HFF-Myc (cell line): ENCODE measurements around the gene LOC128125822.

Source experiments
- DNase-seq: peaks from one replicate; pipeline ENCODE4 v3.0.0-alpha.2; 2011; ENCODE audit warnings: low read depth; ENCODE audit errors: extremely low read depth
- H3K4me3 ChIP-seq: replicated peaks from 2 replicates; pipeline ENCODE4 v1.5.1; 2011; ENCODE audit warnings: low read depth, mild to moderate bottlenecking, control low read depth, low read length
- CTCF ChIP-seq: IDR thresholded peaks from 2 replicates; pipeline ENCODE4 v1.5.1; 2012; ENCODE audit warnings: mild to moderate bottlenecking, low read depth, low read length, control low read depth; ENCODE audit errors: missing control alignments

The LOC128125822 gene

DNA sequence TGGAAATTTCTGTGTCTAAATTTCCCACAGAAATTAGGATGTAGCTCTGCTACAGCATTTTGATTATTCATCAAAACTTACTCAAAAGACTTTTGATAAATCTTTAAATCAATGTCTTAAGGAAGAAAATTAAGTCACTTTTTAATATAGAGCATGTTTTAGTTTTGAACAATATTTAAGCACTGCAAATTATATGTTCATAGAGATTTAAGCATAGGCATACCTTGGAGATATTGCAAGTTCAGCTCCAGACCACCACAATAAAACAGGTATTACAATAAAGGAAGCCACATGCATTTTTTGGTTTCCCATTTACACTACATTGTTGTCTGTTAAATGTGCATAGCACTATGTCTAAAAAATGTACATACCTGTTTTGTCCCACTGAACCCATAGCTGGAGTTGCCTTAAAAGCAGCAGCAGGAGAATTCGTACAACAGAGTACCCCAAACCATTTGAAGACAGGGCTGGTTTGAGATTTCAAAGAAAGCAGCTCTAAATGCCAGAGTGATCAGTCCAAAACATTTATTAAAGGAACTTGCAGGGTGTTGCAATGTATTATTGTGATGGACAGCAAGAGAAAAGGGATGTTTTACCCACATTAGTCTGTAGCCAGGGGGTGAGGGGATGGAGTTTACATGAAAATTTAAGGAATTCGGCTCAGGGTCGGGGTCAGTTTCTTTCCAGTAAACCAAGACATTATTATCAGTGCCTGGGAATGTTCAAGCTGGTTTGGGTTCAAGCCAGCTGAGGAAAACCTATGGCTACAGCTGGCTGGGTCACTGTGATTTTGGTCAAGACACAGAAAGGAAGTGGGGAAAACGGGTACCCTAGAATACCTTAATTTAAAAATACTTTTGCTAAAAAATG lies 6.3 kb upstream of the LOC128125822 start:
- no peak for TF ChIP-seq CTCF
- no peak for DNase-seq
- H3K4me3 ChIP-seq, result no peak overlapping the region

DNA sequence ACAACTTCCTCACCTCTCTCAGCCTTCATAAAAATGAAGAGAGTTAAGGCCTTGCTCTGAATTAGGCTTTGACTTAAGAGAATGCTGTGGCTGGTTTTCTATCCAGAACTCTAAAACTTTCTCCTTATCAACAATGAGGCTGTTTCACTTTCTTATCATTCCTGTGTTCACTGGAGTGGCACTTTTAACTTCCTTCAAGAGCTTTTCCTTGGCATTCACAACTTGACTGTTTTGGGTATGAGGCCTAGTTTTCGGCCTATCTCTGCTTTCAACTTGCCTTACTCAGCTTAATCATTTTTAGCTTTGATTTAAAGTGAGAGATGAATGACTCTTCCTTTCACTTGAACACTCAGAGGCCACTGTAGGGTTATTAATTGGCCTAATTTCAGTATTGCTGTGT lies 4.3 kb upstream of the LOC128125822 start:
- no peak for DNase-seq
- TF ChIP-seq CTCF, result no peak
- H3K4me3 ChIP-seq, result no peak overlapping the region

- H3K4me3 ChIP-seq, result peak overlapping the region; percentile 86
- DNase-seq, result peak; percentile 16
- no peak for TF ChIP-seq CTCF
Measured at GRCh38 chr6:63571361-63572043, 778 bp upstream of the LOC128125822 start.

- no peak for DNase-seq
- peak overlapping the region; percentile 86 for H3K4me3 ChIP-seq
- no peak for TF ChIP-seq CTCF
Measured at GRCh38 chr6:63572747-63573075, 431 bp downstream of the LOC128125822 start.

DNA sequence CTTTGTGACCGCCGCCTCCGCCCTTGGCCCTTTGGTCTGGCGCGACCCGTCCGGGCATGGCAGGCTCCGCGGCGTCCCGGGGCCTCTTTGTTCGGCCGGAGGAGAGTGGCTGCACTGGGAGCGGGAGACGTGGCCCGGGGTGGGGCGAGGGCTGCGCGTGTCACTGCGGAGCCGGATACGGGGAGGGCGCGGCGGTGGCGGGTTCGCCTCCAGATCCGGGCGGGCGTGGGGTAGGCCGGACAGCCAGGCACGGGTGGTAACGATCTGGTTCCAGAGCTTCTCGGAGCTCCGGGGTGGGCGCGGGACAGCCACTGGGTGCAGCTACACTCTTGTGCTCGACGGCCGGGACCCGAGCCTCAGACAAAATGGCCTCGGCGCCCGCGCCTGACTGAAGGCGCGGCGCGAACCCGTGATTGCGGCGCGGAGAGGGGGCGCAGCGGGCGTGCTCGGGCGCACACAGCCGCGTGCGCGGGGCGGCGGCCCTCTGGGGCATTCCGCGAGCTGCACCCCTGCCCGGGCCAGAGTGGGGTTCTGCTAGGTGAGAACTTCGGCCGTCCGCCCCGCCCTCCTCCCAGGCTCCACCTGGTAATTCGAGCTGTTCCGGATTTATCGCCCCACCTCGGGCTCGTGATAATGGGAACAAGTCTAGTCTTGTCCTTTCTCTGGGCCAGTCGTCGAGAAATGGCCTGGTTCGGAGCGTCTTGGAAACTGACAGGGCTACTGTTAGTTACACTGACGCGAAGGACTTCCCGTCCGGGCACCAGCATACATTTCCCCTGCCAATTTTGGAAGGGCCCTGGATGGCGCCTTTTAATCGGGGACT lies 1.0 kb downstream of the LOC128125822 start:
- DNase-seq, result peak; percentile 39
- H3K4me3 ChIP-seq, result peak overlapping the region; percentile 86
- no peak for TF ChIP-seq CTCF

DNA sequence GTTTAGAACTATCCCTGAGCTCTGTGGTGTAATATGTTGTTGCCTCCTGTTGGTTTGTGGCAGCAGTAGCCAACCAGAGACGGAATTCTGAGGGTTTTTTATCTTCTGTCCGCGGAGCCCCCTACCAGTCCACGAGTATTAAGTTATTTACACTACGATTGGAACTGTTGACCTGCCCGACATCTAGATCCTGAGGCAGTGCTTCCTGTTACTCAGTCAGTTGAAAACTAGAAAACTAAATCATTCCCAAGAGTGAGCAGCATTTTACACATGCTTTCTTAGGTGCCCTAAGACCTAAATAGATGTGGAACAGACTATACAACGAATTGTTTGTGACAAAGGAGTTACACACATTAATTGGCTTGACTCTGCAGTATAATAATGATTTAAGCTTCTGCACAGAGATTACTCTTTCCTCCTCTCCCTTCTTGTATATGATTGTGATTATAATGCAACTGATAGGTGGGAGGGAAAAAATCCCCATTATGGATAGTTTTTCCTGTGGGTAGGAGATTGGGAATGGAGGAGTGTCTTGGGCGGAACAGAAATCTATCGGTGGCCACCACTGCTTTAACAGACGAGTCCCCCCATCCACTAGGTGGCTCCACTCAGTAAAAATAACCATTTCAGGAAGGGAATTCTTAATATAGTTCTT lies 1.7 kb downstream of the LOC128125822 start:
- DNase-seq, result peak; percentile 51
- H3K4me3 ChIP-seq, result peak overlapping the region; percentile 86
- peak; percentile 68 for TF ChIP-seq CTCF
